GM12891 (cell line): ENCODE measurements around the gene GINM1.

ENCODE experiments used
- DNase-seq: peaks from one replicate; pipeline ENCODE4 v3.0.0; 2011; ENCODE audit warnings: low spot score; ENCODE audit not compliant: insufficient read length
- FAIRE-seq: peaks from 2 replicates; lab custom pipeline; 2011; peaks lifted over from hg19 to GRCh38; lab: Jason Lieb, UNC
- PAX5 ChIP-seq: IDR thresholded peaks from 2 replicates; pipeline ENCODE4 v1.6.1; 2011; ENCODE audit warnings: low read length, moderate library complexity, mild to moderate bottlenecking; ENCODE audit not compliant: insufficient read depth, severe bottlenecking
- POLR2A ChIP-seq: IDR thresholded peaks from 2 replicates; pipeline ENCODE4 v1.6.1; 2011; ENCODE audit warnings: low read depth, low read length, control low read depth
- POLR2AphosphoS5 ChIP-seq: IDR thresholded peaks from 2 replicates; pipeline ENCODE4 v1.6.1; 2011; ENCODE audit warnings: low read depth, low read length, control low read depth
- POU2F2 ChIP-seq: IDR thresholded peaks from 2 replicates; pipeline ENCODE4 v1.6.1; 2011; ENCODE audit warnings: low read depth, mild to moderate bottlenecking, control low read depth, low read length, moderate library complexity
- SPI1 ChIP-seq: IDR thresholded peaks from 2 replicates; pipeline ENCODE4 v1.6.1; 2011; ENCODE audit warnings: low read depth, low read length, control low read depth
- TAF1 ChIP-seq: IDR thresholded peaks from 2 replicates; pipeline ENCODE4 v1.6.1; 2011; ENCODE audit warnings: low read depth, low read length, control low read depth

GINM1 gene

DNA sequence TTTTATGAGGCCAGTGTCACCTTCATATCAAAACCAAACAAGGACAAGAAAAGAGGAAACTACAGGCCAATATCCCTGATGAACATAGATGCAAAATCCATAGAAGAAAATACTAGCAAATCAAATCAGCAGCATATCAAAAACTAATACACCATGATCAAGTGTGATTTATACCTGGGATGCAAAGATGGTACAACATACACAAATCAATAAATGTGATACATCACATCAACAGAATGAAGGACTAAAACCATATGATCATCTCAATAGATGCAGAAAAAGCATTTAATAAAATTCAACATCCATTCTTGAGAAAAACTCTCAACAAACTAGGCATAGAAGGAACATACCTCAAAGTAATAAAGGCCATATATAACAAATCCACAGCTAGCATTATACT lies 8.1 kb upstream of the GINM1 start:
- FAIRE-seq, result no peak
- no peak for TF ChIP-seq POU2F2
- no peak for TF ChIP-seq PAX5
- TF ChIP-seq SPI1, result no peak
- TF ChIP-seq TAF1, result no peak
- TF ChIP-seq POLR2A, result no peak
- no peak for TF ChIP-seq POLR2AphosphoS5
- DNase-seq, result no peak

DNA sequence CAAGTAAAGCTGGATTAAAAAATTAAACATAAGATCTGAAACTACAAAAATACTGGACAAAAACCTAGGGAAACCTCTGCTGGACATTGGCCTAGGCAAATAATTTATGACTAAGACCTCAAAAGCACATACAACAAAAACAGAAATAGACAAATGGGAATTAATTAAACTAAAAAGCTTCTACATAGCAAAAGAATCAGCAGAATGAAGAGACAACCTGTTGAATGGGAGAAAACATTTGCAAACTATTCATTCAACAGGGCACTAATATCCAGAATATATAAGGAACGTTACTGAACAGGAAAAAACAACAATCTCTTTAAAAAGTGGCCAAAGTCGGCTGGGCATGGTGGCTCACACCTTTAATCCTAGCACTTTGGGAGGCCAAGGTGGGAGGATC lies 6.8 kb upstream of the GINM1 start:
- no peak for DNase-seq
- TF ChIP-seq POLR2A, result no peak
- no peak for TF ChIP-seq SPI1
- TF ChIP-seq POLR2AphosphoS5, result no peak
- TF ChIP-seq TAF1, result no peak
- no peak for TF ChIP-seq PAX5
- no peak for TF ChIP-seq POU2F2
- no peak for FAIRE-seq

DNA sequence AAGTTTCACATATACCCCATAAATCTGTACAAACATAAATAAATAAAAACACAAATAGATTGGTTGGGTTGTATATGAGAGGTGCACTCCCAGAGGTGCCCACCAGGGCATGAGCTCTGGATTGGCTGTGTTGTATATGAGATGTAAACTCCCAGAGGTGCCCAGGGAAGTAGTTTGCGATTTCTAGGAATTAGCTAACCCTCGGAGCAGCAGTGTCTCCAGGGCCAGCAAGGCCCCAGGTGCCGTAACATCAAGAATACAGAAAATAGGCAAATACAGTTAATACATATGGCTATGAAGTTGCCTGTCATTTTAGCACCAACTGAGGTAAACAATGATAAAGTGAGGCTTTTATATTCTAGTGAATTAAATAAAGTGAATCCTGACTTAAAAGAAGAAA lies 5.4 kb upstream of the GINM1 start:
- TF ChIP-seq POLR2A, result no peak
- TF ChIP-seq PAX5, result no peak
- no peak for TF ChIP-seq TAF1
- no peak for TF ChIP-seq SPI1
- TF ChIP-seq POLR2AphosphoS5, result no peak
- no peak for TF ChIP-seq POU2F2
- no peak for DNase-seq
- peak; percentile 52 for FAIRE-seq

DNA sequence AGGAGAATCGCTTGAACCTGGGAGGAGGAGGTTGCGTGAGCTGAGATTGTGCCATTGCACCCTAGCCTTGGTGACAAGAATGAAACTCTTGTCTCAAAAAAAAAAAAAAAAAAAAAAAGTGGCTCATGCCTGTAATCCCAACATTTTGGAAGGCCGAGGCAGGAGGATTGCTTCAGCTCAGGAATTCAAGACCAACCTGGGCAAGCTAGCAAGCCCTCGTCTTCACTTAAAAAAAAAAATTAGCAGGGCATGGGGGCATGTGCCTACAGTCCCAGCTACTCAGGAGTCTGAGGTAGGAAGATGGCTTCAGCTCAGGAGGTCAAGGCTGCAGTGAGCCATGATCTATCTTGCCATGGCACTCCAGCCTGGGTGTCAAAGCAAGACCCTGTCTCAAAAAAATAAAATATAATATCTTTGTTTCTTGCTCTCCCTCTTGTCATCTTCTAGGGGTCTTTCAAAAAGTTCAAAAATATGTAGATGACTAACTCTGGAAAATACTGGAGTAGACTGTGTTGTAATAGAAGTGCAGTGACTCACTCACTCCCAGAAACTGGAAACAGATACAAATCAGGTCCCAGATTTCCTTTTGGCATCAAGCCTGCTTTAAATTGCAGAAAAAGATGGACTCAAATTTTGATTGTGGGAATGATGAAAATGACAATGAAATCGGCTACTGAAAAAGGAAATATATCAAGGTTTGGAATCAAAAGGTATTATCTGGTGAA lies 2.8 kb upstream of the GINM1 start:
- DNase-seq (no peak), FAIRE-seq (no peak)
- TF ChIP-seq POLR2AphosphoS5 (no peak), POU2F2 (no peak)

DNA sequence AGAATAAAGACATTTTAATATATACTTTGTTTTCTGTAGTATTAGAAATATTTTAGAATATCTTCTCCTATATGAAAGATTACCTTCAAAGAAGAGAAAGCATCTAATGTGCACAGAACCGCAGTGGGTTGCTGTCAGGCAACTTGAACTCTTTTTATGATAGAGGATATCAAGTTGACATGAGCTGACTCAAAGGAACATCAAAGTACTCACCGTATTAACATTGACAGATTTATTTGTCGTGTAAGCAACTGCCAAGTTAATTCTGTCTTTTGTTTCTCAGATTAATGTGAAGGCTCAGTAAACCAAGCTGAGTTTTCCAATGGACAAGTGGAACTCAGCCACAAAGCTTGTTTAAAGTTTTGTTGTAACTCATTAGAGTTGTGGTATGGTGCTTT lies 2.2 kb upstream of the GINM1 start:
- TF ChIP-seq POLR2AphosphoS5, result no peak
- TF ChIP-seq POLR2A, result no peak
- no peak for TF ChIP-seq PAX5
- TF ChIP-seq POU2F2, result no peak
- no peak for TF ChIP-seq SPI1
- no peak for TF ChIP-seq TAF1
- FAIRE-seq (no peak), DNase-seq (no peak)

DNA sequence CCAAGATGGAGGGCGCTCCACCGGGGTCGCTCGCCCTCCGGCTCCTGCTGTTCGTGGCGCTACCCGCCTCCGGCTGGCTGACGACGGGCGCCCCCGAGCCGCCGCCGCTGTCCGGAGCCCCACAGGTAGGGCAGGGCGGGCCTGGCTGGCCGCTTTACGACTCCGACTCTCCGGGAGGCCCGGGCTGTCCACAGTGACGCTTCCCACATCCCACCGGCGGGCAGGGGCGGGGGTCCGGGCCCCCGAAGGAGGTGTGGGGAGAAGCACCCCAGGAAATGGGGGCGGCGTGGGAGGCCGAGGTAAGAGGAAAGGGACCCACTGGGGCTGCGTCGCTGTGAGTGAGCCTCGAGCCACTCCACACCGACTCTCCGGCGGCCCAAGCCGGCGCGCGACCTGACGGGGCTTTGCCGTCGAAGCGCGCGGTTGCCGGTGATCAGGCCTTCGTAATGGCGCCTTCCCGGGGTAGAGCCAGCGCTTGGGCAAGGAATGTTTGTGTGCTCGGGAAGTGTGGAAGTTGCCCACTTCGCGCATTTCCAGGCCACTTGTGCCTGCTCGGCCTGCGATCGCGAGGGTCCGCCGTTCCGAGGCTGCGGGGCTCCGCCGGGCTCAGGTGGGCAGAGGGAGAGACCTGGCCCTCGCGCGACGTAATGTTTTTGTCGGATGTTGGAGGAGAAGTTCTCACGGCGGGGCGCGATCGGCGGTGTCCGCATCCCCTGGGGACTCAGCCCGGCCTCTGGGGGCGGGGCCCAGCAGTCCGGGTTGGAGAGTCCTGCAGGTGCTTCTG lies 427 bp downstream of the GINM1 start:
- TF ChIP-seq TAF1, result no peak
- 0 out of 2 replicates have a peak, but pooled peaks have one; percentile 6 for TF ChIP-seq POLR2A
- peak; percentile 69 for FAIRE-seq
- DNase-seq, result no peak

DNA sequence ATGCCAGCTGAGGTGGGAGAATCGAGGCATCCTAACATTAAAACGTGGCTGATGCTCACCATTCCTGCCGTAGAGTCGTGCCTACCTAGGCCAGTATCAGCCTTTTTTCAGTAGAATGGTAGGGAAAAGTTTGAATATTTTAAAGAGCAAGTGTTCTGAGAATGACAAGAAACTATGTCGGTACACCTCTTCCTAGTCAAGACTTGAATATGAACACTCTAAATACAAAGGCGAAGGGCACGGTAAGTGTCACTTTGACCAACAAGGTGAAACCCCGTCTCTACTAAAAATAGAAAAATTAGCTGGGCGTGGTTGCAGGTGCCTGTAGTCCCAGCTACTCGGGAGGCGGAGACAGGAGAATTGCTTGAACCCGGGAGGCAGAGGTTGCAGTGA lies 1.0 kb downstream of the GINM1 start:
- FAIRE-seq (peak; percentile 9), DNase-seq (no peak)
- TF ChIP-seq TAF1, result no peak
- TF ChIP-seq SPI1, result no peak
- TF ChIP-seq PAX5, result no peak
- no peak for TF ChIP-seq POLR2A
- no peak for TF ChIP-seq POLR2AphosphoS5
- TF ChIP-seq POU2F2, result no peak

DNA sequence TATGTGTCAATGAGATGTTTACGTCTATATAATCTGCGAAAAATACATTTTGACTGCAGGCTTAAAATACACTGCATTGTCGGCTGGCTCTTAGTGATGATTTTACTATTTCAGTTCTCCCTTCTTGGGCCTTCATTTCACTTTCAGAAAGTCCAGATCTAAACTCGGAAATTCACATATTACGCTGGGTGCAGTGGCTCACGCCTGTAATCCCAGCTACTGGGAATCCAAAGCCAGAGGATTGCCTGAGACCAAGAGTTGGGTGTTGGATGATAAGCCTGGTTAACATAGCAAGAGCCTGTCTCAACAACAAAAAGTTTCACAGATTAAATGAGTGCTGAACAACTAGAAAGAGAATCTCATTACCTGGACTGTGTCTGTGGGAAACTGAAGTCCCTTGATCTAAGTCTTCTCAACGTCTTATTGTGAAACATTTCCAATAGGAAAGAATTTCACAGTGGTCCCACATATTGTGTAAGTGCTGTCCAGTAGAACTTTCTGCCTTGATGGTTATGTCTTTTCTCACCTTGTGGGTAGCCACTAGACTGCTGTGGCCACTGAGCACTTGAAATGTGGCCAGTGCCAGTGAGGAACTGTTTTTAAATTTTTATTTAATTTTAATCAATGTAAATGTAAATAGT lies 1.9 kb downstream of the GINM1 start:
- FAIRE-seq, result peak; percentile 57
- DNase-seq, result no peak
- TF ChIP-seq SPI1, result peak; percentile 68
- TF ChIP-seq PAX5, result no peak

DNA sequence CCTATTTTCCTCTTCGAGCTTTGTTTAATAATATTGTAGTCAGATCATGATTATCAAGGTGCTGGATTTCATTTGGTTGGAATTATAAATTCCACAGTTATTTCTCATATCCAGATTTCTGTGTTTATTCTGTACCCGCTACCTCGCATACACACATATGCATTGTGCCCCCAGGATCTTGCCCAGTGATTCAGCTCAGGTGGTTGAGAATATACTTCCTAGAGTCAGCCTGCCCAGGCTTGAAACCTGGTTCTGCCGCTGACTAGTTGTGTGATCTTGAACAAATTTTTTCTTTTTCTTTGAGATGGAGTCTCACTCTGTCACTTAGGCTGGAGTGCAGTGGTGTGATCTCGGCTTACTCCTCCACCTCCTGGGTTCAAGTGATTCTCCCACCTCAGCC lies 14.7 kb downstream of the GINM1 start:
- FAIRE-seq (no peak), DNase-seq (no peak)
- TF ChIP-seq POU2F2, result no peak
- no peak for TF ChIP-seq POLR2AphosphoS5
- TF ChIP-seq SPI1, result no peak
- no peak for TF ChIP-seq POLR2A
- TF ChIP-seq PAX5, result no peak
- TF ChIP-seq TAF1, result no peak

DNA sequence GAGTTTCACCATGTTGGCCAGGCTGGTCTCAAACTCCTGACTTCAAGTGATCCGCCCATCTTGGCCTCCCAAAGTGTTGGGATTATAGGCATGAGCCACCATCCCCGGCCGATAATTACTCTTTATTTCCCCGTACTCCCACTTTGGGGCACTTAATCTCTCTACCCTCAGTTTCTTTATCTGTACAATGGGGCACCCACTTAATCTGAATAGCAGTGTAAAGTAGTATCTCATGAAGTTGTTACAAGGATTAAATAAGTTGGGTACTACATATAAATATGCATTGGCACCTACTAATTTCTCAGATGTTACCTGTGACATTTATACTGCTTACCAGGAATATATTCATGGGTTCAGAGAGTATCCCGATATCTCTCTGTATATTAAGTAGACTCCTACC lies 15.2 kb downstream of the GINM1 start:
- TF ChIP-seq POU2F2 (no peak), POLR2AphosphoS5 (no peak)
- FAIRE-seq, result no peak
- DNase-seq, result no peak

DNA sequence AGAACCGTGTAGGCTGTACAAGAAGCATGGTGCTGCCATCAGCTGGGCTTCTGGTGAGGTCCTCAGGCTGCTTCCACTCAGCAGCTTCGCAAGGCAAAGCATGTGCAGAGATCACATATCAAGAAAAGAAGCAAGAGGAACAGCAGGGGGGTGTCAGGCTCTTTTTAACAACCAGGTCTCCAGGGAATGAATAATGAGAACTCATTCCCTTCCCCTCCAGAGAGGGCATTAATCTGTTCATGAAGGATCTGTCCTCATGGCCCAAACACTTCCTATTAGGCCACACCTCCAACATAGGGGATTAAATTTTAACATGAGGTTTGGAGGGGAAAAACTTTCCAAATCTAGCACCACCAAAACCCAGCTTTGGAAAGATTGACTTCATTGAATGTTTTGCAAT lies 20.0 kb downstream of the GINM1 start:
- no peak for FAIRE-seq

More for the DNA sequence above, 20.0 kb downstream of the GINM1 start:
- no peak for DNase-seq
- TF ChIP-seq PAX5, result no peak
- no peak for TF ChIP-seq TAF1
- TF ChIP-seq POLR2AphosphoS5, result no peak
- no peak for TF ChIP-seq POLR2A
- TF ChIP-seq POU2F2, result no peak
- TF ChIP-seq SPI1, result no peak
